Inflammatory macrophage treated with lipopolysaccharide for 4 hours (primary cell): ENCODE results near the gene RACGAP1.

Experiments used
- DNase-seq: peaks from one replicate; pipeline ENCODE4 v3.0.0-alpha.2; 2020

RACGAP1 gene

DNA sequence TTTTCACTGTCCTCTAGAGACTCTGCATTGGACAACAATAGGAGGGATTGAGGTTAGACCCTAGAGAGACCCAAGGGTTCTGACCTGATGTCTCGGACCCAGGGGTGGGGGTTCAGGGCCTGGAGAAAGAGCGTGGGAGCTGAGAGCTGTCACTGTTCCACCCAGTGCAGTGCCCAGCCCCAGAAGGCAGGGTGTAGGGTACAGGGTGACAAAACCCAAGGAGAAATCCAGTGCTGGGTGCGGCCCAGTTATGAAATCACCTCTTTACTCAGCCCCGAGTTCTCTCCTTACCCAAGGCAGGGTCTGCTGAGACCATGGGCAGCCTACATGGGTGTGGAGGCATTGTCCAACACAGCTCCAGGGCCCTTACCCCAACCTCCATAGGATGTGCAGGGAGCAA, 72.1 kb downstream of the RACGAP1 start:
- no peak for DNase-seq

GRCh38 chr12:49952391-49953055, 72.8 kb downstream of the RACGAP1 start:
- DNase-seq: peak; percentile 70

DNA sequence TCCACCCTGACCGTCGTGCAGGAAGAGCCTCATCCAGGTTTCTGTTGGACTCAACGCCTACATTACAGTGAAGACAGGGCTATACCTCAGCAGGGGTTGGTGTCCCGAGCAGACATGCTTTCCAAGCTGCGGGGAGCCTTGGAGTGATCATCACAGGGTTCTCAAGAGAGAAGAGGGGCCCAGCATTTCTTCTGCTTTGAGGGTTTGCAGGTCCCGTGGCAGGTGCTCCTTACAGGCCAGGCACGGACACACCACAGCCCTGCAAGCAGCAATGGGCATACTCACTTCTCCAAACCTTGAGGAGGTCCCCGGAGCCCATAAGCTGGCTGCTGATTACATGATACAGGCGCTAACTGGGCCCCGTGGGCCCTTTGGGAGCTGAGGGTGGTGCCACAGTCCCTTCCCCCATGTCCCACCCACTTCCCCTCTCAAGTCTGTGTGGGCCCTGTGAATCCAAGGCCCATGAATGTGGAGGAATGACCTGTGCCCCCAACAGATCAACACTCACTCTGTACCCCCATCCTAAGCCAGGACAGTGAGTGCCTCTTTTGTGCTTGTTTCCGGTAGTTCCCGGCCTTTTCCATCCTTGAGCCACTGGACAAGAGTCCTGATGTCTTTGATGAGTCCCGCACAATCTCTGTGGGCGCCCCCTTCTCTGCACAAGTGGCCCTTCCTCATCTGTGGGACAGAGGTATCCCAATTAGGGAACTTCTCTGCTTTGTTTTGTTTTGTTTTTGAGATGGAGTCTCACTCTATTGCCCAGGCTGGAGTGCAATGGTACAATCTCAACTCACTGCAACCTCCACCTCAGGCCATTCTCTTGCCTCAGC, 73.7 kb downstream of the RACGAP1 start:
- no peak for DNase-seq

- no peak for DNase-seq
Measured at GRCh38 chr12:49950273-49951251, 74.7 kb downstream of the RACGAP1 start, which contains the start of gene AQP2. AQP2 (plus strand) TSS chr12:49950737; CDS start chr12:49950831, 94 bp downstream.

- no peak for DNase-seq
Measured at GRCh38 chr12:49949866-49950265, 75.4 kb downstream of the RACGAP1 start.

DNA sequence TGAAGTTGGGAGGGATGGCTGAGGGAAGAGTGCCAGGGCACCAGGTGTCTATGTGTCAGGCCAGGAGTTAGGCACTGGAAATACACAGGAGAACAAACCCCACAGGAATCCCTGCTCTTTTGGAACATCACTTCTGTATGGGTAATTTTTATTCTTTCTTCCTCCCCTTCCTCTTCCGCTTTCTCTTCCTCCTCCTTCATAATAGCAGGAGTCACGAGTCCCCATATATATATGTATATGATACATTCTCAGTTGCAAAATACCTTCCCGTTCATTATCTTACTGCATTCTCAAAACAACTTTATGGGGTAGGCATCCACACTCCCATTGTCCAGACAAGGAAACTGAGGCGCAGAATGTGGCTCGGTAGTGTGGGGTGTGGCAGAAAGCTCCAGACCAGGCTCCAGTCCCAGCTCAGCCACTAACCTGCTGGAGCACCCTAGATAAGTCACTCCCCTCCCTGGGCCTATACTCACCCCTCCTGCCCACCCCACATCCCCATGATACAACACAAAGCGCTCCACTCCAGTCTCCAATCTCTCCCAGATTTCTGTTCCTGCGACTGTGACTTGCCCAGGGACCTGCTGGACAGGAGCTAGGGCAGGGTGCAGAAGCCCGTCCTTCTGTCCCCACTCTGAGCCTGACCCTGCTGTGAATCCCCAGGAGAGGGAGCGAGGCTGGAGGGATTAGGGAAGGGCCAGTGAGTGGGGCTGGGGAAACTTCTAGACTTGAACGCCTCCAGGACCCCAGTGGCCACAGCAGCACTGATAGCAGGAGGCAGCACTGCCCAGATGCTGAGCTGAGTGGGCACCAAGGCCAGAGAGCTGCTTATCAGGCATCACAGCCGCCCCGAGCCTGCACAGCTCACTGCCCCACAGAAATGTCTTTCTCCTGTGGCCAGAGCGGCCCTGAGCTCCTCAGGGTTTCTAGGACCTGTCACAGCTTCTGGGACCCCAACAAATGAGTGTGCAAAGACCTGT, 76.1 kb downstream of the RACGAP1 start:
- peak; percentile 87 for DNase-seq

DNA sequence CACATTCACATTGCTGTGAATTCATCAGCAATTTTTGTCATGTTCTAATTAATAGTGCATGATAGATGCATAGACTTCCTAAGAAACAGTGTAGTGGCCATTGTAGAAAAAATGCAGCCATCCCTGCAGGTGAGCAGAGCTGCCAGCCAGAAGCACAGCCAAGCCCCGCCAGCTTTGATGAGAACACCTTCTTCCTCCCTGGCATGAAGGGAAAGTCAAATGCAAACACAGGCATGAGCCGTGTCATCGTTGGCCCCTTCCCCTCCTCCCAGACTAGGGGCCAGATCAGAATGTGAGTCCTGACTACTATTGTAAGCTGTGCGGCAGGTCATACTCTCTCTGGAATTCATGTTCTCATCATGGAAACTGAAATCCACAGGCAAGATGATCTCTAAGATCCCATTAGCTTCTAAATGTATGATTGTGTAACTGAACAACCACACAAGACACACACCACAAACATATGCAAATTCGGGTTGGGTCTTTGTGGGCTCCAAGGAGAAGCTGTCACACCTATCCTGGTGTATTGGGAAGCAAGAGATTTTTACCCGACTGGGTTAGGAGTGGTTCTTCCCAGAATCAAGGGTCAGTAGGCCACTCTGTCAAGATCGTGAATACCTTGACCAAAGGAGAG, 77.6 kb downstream of the RACGAP1 start:
- no peak for DNase-seq

DNA sequence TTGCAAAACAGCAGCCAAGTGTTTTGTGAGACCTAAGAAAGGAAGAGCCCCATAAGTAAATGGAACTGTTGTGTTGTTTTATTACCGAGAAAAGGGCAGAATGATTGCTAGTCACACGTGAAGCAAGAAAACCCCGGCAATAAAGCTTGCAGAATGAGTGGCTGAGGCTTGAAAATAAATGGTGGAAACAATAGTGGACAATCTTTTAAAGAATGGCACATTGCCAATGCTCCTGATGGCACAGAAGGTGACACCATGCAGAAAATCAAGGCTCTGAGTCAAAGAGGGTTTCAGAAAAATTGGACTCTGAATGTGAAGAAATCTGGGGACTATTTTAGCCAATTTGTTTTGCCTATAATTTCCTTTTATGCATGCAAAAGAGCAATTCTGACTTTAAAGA, 78.8 kb downstream of the RACGAP1 start:
- no peak for DNase-seq

DNA sequence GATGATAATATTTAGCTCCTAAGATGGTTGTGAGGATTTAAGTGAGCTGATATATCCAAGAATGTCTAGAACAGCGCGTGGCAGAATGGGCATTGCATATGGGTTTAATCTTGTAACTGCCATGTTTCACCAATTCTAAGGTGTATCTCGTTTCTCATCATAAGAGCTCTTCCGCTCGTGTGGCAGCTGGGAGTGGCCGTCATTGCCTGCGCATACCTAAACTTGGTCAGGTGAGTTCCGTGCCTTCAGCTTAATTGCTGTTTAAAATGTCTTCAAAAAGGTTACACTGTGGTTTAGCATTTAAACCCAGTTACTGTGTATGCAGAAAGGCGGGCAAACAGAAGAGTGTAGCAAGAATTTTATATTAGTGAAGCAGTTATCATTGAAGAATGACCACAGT, 79.2 kb downstream of the RACGAP1 start:
- DNase-seq: no peak

DNA sequence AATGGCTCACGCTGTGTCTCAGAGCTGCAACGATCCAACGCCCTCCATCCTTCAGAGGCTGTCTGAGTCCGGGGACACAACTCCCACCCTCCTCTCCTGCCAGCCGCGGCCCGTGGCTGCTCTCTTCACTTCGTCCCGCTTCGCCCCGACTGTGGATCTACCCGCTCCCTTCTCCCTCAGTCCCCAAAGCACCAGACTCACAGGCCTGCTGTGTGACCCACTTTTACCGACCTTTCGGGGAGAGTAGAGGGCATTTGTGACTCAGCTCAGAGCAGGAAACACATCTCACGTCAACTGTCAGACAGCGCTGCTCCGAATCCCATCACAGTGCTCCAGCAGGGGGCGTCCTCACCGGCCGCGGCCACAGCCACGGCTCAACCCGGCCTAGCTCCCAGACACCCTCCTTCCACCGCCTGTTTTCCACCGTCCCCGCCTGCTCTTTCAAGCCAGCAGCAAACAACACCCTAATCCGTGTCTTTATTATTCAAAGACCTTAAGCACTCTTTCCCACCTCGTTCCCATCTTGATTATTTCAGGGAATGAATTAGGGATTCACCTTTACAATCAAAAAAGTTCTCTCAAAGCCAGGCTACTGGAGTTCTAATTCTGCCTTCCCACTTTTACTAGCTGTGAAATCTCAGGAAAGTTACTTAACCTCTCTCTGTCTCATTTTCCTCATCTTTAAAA, 79.8 kb downstream of the RACGAP1 start:
- peak; percentile 78 for DNase-seq

DNA sequence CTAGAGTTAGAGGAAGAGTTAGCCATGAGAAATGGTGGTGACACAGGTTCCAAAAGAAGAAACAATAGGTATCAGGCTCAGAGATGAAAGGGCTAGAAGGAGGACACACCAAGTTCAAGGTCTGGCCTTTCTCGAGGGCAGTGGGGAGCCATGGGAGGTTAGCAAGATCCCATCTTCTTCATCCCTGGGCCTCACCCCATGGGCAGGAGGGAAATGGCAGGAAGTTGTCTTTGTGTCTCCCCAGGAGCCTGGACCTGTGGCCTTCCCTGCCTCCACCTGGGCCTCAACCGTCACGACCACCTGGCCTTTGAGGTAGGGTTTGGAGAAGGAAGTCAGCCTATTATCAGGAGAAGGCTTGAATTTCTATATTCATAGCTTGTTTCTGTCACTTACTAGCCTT, 80.6 kb downstream of the RACGAP1 start:
- DNase-seq: no peak

DNA sequence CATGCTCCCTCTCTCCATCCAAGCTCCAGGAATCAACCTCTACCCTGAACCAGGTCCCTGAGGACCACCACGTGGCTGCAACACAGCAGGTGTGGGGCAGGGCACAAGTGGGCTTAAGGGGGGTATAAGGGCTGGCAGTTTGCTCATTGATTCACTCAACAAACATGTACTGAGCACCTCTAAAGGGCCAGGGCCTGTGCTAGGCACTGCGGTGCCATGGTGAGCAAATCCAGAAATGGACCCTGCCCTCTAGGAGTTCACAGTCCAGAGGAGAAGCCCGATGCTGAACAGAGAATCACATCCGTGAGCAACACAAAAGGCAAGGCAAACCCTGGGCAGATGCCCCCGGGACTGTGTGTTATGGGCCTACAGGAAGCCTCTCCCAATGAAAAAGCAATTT, 81.2 kb downstream of the RACGAP1 start:
- no peak for DNase-seq

- no peak for DNase-seq
Measured at GRCh38 chr12:49943625-49943960, 81.7 kb downstream of the RACGAP1 start.

DNA sequence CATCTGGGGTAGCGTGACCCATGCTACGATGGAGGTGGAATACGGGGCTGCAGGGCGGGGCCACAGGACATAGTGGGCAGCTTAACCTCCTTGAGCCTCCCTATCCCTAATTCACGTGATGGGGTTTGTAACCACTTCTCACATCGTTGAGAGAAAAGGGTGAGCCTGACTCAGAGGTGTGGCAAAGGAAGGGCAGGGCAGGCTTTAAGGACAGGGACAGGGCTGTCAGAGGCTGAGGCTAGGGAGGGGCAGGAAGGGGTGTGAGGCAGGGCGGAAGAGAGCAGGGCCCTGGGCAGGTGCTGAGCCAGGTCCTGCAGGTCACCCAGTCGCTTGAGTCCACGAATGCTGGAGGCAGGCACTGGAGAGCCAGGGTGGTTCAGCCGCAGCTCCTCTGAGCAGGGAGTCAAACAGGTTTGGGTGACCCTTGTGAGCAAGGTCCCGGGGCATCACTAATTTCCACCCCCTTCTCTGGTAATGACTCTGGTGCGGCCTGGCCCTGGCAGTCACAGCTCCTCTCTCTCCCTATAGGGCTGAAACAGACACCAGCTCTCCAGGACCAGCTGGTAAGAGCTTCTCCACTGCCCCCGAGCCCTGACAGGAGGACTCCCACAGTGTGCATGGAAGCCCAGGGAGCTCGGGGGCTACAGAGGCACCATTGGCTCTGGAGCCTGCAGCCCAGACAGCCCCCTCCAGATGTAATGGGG, 82.2 kb downstream of the RACGAP1 start:
- DNase-seq: no peak

- no peak for DNase-seq
Measured at GRCh38 chr12:49942512-49942893, 82.8 kb downstream of the RACGAP1 start.

- DNase-seq: no peak
Measured at GRCh38 chr12:49941556-49942511, 83.5 kb downstream of the RACGAP1 start.

DNA sequence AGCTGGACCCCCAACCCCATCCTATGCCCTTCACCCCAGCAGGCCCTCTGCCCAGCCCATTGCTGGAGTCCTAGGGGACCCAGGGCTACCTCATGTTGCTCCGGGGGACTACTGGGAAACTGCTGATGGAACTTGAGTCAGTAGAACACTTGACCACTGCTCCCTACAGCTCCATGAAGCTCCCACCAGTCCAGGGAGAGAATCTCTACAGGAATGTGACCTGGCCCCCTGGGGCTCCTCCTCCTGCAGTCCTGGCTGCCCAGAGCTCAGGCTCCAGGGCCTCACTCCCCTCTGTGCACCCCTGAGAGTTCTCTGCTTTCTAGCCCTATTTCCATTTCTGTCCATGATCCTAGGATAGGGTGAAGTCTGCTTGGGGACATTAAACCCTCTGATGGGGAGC, 85.6 kb downstream of the RACGAP1 start:
- no peak for DNase-seq

DNA sequence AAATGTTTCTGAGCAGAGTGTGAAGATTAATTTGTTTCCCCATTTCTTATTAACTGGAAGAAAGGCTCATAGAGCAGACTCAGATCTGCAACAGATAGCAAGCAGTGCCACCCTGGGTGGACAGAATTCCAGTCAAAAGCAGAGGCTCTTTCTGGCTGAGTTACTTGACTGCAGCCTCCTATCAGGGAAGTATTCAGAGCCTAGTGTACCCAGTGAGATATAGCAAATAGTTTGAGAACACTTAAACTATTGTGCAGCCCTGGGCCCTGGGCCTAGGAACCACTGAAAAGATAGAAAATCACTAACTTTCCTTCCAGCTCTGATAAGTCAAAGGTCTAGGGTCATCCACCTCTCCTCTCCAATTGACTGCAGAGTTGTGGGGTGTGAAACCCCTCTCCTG, 86.0 kb downstream of the RACGAP1 start:
- DNase-seq: no peak
